ENCODE data around the gene NDUFS5.
A peak's percentile ranks its signal among the peaks of the same experiment; 100 is the strongest.
"Not testable (repeated sequence)": the region's sequence is repeated elsewhere in the genome, so short reads cannot be mapped to it uniquely, and the experiment has no call there.

NDUFS5 gene

DNA sequence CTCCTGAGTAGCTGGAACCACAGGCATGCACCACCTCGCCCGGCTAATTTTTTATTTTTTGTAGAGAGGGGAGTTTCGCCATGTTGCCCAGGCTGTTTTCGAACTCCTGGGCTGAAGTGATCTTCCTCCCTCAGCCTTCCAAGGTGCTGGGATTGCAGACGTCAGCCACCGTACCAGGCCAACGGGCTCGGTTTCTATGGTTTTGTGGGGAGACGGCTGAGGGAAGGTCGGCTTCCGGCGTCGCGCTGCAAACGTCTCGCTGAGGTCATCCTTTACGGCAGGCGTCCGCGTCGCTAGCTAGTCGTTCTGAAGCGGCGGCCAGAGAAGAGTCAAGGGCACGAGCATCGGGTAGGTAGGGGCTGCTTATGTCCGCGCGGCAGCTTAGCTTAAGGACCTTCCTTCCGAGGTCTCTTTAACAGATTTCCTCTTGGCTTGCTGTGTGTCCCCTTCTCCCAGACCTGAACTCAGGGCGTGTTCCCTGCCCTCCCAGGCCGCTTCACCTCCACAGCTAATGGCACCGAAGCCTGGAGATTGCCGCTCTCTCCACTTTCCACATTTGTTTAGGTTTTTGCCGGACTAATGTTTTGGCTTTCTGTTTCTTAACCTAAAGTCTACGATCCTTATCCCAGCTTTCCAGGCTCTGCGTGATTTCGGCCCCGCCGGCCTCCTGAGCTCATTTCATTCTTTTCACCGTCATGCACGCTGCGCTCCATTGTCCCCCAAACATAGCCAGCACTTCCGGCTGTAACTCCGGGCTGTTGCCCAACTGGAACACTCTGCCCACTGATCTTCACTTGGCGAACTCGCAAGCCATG is at the start of gene NDUFS5:
Gene NDUFS5, plus strand, starts transcription at position 300 of the 815 bp plus-strand sequence. CDS start 2,375 bp downstream, outside the sequence.
- Histone ChIP-seq H3K27me3 (replicated peaks; ENCODE audit: insufficient read depth, low read length) (no peaks in the 10 kb centered on the region), H3K79me2 (ENCODE audit: low read length) (peaks cover 39% of the 10 kb centered on the region), H3K27ac (ENCODE audit: low read length) (peak within 1 kb of the TSS; percentile 73), H3K4me2 (ENCODE audit: low read depth, low read length) (peak within 1 kb of the TSS; percentile 58), H3K9me3 (replicated peaks; ENCODE audit: insufficient read depth, low read length) (no peaks in the 10 kb centered on the region), H3K4me3 (ENCODE audit: low read length) (peak within 1 kb of the TSS; percentile 97), H3F3A (ENCODE audit: insufficient read depth, low read length) (peaks cover 7% of the 10 kb centered on the region), H3K9me2 (replicated peaks; ENCODE audit: insufficient read depth, low read length) (no peaks in the 10 kb centered on the region), H3K36me3 (replicated peaks; ENCODE audit: insufficient read depth, low read length) (peaks cover 6% of the 10 kb centered on the region; the same call in 1 of the 2 replicates), H3K4me1 (ENCODE audit: low read length) (0 out of 2 replicates have a peak, but pooled peaks cover 3% of the 10 kb centered on the region), H2AFZ (ENCODE audit: low read length) (peak within 1 kb of the TSS; percentile 97), H4K20me1 (ENCODE audit: insufficient read depth, low read length) (no peaks in the 10 kb centered on the region), H3K9ac (ENCODE audit: low read length) (peak within 1 kb of the TSS; percentile 85)
- TF ChIP-seq, protein P1, sequence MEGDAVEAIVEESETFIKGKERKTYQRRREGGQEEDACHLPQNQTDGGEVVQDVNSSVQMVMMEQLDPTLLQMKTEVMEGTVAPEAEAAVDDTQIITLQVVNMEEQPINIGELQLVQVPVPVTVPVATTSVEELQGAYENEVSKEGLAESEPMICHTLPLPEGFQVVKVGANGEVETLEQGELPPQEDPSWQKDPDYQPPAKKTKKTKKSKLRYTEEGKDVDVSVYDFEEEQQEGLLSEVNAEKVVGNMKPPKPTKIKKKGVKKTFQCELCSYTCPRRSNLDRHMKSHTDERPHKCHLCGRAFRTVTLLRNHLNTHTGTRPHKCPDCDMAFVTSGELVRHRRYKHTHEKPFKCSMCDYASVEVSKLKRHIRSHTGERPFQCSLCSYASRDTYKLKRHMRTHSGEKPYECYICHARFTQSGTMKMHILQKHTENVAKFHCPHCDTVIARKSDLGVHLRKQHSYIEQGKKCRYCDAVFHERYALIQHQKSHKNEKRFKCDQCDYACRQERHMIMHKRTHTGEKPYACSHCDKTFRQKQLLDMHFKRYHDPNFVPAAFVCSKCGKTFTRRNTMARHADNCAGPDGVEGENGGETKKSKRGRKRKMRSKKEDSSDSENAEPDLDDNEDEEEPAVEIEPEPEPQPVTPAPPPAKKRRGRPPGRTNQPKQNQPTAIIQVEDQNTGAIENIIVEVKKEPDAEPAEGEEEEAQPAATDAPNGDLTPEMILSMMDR (IDR thresholded peaks at IDR 0.05; ENCODE audit: low read length) = no peak
- no peak for TF ChIP-seq EZH2phosphoT487 (IDR thresholded peaks at IDR 0.05; ENCODE audit: low read length)
- no peak for TF ChIP-seq EZH2 (optimal IDR thresholded peaks at IDR 0.05; ENCODE audit: low read depth, low read length)
- peak; percentile 90 for DNase-seq

GRCh38 chr1:38977399-38978244 is 48.5 kb upstream of the NDUFS5 start:
- H4K20me1 ChIP-seq (ENCODE audit: insufficient read depth, low read length); H3K9ac ChIP-seq (ENCODE audit: low read length); H3K9me3 ChIP-seq (replicated peaks; ENCODE audit: insufficient read depth, low read length); H3K4me3 ChIP-seq (ENCODE audit: low read length); H3K36me3 ChIP-seq (replicated peaks; ENCODE audit: insufficient read depth, low read length); H3K9me2 ChIP-seq (replicated peaks; ENCODE audit: insufficient read depth, low read length); H3K4me2 ChIP-seq (ENCODE audit: low read depth, low read length); H3K79me2 ChIP-seq (ENCODE audit: low read length); DNase-seq; H2AFZ ChIP-seq (ENCODE audit: low read length); H3K27ac ChIP-seq (ENCODE audit: low read length); H3K27me3 ChIP-seq (replicated peaks; ENCODE audit: insufficient read depth, low read length); H3K4me1 ChIP-seq (ENCODE audit: low read length); H3F3A ChIP-seq (ENCODE audit: insufficient read depth, low read length): not testable (repeated sequence)

DNA sequence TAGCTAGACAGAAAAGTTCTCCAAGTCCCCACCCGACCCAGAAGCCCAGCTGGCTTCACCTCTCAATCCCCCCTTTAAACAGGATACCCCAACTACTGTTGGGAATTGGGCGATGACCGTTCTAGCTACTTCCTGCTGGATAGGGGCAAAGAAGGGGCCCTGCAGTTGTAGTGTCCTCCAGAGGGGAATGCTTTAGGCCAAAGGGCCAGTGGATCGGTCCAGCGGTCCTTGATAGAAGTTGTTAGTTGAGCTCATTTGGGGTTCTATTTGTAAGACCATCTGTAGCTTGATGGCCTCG is 48.0 kb upstream of the NDUFS5 start:
- not testable (repeated sequence) for H3F3A ChIP-seq (ENCODE audit: insufficient read depth, low read length); H3K27me3 ChIP-seq (replicated peaks; ENCODE audit: insufficient read depth, low read length); H3K4me1 ChIP-seq (ENCODE audit: low read length); H2AFZ ChIP-seq (ENCODE audit: low read length); H4K20me1 ChIP-seq (ENCODE audit: insufficient read depth, low read length); H3K27ac ChIP-seq (ENCODE audit: low read length); H3K4me2 ChIP-seq (ENCODE audit: low read depth, low read length); DNase-seq; H3K9ac ChIP-seq (ENCODE audit: low read length); H3K4me3 ChIP-seq (ENCODE audit: low read length); H3K36me3 ChIP-seq (replicated peaks; ENCODE audit: insufficient read depth, low read length); H3K9me2 ChIP-seq (replicated peaks; ENCODE audit: insufficient read depth, low read length); H3K79me2 ChIP-seq (ENCODE audit: low read length); H3K9me3 ChIP-seq (replicated peaks; ENCODE audit: insufficient read depth, low read length)

DNA sequence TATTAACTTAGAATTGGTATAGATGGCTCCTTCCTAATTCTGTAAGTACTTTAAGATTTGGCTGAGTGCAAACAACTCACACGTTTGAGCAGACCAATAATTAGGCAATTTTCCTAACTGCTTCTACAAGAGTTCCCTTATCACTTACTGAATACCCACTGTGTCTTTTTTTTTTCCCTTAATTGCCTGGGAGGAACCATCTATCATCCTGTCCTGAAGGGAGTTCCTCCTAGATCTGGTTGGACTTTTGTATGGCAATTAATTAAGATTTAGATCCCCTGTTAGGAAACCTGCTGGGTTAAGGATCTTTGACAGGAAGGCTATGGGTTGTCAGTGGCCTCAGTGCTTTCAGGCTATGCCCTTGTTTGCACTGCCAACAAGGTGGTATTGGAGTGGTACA is 46.8 kb upstream of the NDUFS5 start:
- not testable (repeated sequence) for H3K27me3 ChIP-seq (replicated peaks; ENCODE audit: insufficient read depth, low read length); H3K36me3 ChIP-seq (replicated peaks; ENCODE audit: insufficient read depth, low read length); DNase-seq; H3F3A ChIP-seq (ENCODE audit: insufficient read depth, low read length); H2AFZ ChIP-seq (ENCODE audit: low read length); H3K9me3 ChIP-seq (replicated peaks; ENCODE audit: insufficient read depth, low read length); H3K4me1 ChIP-seq (ENCODE audit: low read length); H4K20me1 ChIP-seq (ENCODE audit: insufficient read depth, low read length); H3K27ac ChIP-seq (ENCODE audit: low read length); H3K4me3 ChIP-seq (ENCODE audit: low read length); H3K79me2 ChIP-seq (ENCODE audit: low read length); H3K9ac ChIP-seq (ENCODE audit: low read length); H3K4me2 ChIP-seq (ENCODE audit: low read depth, low read length); H3K9me2 ChIP-seq (replicated peaks; ENCODE audit: insufficient read depth, low read length)

Data from MM.1S (cell line).